A673 (cell line): Measurements from ENCODE around the gene FYTTD1.

ENCODE experiments used
- EZH2 ChIP-seq: fragments of 200-600 bp; sonication (generic); IDR thresholded peaks from 2 replicates; pipeline ENCODE4 v1.6.1; 2017; ENCODE audit warnings: borderline replicate concordance, low read depth, mild to moderate bottlenecking, mixed read lengths, antibody characterized with exemption, low read length; ENCODE audit not compliant: poor library complexity, severe bottlenecking
- TF ChIP-seq, protein P1 (sequence below): fragments of 300-800, 200-600 bp; sonication (generic); conservative IDR thresholded peaks from 2 replicates; pipeline ENCODE4 v1.5.1; 2017; ENCODE audit warnings: low read depth, mild to moderate bottlenecking, antibody characterized with exemption, low read length, moderate library complexity, mixed read lengths

DNA sequence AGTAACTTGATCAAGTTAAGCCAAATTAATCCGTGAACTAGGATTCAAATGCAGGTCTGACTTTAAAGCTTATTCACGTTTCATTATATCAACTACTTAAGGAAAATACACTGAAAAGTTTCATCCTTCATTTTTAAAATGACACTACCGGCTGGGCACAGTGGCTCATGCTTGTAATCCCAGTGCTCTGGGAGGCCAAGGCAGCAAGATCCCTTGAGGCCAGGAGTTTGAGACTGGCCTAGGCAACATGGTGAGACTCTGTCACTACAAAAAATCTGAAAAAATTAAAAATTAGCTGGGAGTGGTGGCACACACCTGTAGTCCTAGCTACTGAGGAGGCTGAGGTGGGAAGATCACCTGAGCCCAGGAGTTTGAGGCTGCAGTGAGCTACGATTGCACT is 16.6 kb upstream of the FYTTD1 start:
- TF ChIP-seq, protein P1, sequence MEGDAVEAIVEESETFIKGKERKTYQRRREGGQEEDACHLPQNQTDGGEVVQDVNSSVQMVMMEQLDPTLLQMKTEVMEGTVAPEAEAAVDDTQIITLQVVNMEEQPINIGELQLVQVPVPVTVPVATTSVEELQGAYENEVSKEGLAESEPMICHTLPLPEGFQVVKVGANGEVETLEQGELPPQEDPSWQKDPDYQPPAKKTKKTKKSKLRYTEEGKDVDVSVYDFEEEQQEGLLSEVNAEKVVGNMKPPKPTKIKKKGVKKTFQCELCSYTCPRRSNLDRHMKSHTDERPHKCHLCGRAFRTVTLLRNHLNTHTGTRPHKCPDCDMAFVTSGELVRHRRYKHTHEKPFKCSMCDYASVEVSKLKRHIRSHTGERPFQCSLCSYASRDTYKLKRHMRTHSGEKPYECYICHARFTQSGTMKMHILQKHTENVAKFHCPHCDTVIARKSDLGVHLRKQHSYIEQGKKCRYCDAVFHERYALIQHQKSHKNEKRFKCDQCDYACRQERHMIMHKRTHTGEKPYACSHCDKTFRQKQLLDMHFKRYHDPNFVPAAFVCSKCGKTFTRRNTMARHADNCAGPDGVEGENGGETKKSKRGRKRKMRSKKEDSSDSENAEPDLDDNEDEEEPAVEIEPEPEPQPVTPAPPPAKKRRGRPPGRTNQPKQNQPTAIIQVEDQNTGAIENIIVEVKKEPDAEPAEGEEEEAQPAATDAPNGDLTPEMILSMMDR, result no peak
- TF ChIP-seq EZH2, result no peak
